ENCODE results near the gene CCDC69.

The CCDC69 gene

DNA sequence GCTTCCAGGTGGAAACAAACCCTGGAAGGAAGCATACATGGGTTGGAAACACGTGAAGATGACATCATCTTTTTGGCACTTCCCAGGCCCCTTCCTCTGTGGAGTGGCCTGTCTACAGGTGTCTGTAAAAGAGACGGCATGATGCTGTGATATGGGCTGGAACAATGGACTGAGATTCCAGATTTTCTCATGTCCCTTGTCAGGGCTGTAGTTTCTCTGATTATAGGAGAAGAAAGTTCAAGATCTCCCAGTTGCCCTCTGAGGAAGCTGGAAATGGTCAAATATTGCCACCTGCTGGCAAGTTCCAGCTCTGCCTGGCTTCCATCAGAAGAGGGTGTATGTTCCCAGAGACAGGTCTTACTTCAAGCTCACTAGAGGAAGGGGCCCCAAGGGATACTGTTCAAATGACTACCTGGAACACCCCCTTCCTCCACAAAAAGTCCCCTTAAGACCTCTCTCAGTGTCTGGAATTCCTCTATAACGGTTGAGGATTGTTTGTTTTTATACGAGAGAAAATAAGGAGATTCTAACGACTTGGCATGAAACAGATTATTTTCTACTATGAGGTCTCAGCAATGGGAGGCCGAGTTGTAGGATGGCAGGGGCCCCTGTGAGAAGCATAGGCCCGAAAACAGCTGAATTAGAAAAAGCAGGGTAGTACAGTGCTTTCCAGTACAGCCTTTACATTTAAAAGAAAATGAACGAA, 59.1 kb downstream of the CCDC69 start:
- DNase-seq (ENCODE audit: low spot score): peak; percentile 66

- DNase-seq (ENCODE audit: low spot score): no peak
Measured at GRCh38 chr5:151162776-151163175, 61.1 kb downstream of the CCDC69 start.

- no peak for DNase-seq (ENCODE audit: low spot score)
Measured at GRCh38 chr5:151159649-151160373, 64.1 kb downstream of the CCDC69 start.

DNA sequence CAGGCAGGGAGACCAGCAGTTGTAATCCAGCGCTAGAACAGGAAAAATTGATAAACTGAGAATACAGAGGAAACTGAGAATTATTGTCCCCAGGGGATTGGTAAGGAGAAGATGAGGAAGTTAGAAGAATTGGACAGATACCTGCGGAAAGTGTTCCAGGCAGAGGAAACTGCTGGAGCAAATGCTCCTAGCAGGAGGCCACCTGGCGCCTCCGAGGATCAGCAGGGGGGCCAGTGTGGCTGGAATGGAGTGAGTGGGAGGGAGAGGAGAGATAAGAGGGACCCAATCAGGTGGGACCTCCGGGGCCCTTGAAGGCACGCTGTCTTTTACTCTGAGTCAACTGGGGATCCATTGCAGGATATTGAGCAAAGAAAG, 65.6 kb downstream of the CCDC69 start:
- no peak for DNase-seq (ENCODE audit: low spot score)

- DNase-seq (ENCODE audit: low spot score): peak; percentile 49
Measured at GRCh38 chr5:151157426-151158286, 66.2 kb downstream of the CCDC69 start, which contains the start of gene ANXA6. Gene ANXA6 (minus strand): TSS chr5:151157779. CDS start chr5:151147901, 9,878 bp downstream.

DNA sequence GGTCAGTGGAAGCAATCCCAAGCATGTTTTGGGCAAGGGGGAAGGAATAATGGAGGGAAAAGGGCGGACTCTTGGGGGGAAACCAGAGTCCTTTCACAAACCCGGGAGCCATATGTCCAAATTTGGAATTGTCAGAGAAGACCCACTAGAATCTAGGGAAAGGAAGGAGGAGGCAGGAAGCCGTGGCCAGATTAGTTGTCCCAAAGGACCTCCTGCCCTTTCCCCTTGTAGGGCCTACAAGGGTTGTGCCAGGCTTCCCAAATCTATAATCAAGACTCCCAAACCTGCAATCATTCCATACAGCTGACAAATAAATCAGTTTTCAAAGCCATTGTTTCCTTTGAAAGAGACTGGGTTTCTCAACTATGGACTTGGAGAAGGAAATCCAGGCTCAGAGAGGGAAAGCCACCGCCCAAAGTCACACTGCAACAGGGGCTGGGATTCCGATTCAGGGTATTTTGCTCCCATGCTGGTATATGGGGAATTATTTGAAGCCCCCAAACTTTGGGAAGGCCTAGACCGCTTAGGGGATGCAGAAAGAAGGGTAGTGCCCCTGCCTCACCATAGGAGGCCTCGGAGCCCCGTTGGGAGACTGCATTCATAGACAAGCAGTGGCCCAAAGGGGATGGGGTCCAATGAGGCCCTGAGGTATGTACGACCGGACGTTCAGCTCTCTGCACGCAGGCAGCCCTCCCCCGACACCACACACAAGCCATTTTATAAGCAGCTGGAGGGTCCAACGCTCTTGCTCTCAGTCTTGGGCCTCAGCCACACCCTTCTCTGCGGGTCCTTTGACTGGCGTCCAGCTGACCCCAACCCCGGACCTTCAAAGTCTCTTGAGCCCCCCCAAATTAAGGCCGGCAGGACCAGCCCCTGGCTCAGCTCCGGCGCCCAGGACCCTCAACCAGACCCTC, 67.1 kb downstream of the CCDC69 start:
- no peak for DNase-seq (ENCODE audit: low spot score)

DNA sequence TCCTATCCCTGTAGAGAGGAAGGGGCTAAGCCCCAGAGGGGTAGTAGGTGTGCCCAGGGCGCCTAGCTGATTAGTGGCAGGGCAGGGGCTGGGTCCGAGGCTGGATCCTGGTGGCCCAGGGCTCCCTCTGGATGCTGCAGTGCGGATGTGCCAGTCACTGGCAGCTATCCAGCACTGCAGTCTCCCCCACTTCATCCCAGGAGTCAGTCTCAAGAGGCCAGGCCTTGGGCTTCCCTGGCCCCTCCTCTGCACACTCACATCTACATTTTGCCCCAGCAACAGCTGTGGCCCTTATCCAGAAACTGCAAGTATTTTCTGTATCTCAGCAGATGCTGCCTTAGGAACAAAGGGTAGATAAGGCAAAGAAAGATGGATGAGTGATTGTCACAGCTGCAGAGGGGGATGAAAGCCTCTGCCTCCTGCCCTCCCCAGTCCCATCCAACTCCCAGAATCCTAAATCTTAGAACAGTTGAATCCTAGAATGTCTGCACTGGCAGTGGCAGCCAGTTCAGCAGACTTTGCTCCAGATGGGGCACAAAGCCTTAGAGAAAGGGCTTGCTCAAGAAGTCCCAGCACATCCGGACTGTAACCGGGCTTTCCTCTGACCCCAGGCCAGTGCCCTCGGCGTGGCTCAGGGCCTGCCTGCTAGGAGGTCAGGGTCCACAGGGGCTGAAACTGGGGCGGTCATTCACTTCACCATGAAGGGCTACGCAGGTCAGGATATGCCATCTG, 68.0 kb downstream of the CCDC69 start:
- no peak for DNase-seq (ENCODE audit: low spot score)

- DNase-seq (ENCODE audit: low spot score): no peak
Measured at GRCh38 chr5:151154931-151155774, 68.7 kb downstream of the CCDC69 start.

DNA sequence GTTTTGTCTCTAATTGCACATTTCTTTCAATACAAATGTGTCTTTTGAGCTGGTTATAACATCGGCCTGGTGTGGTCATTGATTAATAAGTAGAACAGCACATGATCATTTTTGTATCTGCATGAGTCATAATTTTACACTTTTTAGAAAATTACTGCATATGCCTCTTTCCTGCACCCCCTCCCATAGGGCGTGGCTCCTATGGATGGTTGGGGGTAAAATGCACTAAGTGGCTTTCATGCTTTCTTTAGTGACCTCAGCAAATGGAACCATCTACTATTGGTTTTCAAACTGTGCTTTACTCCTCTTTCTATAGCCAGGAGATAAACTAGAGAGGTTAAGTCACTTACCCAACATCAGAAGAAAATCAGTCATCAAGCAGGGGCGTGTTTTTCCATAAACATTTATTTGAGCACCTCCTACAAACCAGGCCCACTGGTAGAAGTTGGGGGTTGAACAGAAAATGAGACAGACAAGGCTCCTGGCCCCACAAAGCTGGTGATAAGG, 70.1 kb downstream of the CCDC69 start:
- DNase-seq (ENCODE audit: low spot score): no peak

GRCh38 chr5:151153300-151153699, 70.6 kb downstream of the CCDC69 start:
- no peak for DNase-seq (ENCODE audit: low spot score)

GRCh38 chr5:151151793-151152192, 72.1 kb downstream of the CCDC69 start:
- no peak for DNase-seq (ENCODE audit: low spot score)

DNA sequence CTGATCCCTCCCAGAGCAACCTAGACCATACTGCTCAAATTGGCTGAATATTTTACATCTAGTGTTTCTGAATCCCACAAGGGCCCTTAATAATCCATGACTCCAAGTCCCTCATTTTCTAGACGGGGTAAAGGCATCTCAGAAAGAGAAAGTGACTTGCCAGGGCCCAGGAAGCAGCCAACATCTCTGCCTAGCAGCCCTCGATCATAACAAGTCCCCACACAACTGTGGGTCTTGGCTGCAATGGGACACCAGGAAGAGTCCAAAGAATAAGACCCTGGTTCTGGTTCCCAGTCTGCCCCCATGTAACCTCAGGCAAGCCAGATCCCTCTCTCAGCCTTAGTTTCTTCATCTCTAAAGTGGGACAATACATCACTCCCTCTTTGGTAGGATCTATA, 72.6 kb downstream of the CCDC69 start:
- DNase-seq (ENCODE audit: low spot score): no peak

GRCh38 chr5:151150471-151151262, 73.2 kb downstream of the CCDC69 start:
- no peak for DNase-seq (ENCODE audit: low spot score)

DNA sequence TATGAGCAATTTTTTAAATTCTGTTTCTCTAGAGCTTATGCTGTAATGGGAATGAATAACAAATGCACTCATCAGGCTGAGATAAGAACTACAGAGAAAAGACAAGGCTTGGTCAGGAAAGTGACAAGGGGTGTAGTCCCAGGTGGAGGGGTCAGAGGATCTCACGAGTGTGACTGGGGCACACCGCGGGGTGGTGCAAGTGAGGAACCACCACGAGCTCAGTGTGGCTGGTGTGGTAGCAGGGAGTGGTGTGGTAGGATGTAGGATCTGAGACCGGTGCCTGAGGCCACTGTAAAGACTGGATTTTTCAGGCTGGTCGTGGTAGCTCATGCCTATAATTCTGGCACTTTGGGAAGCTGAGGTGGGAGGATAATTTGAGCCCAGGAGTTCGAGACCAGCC, 75.3 kb downstream of the CCDC69 start:
- no peak for DNase-seq (ENCODE audit: low spot score)

- DNase-seq (ENCODE audit: low spot score): no peak
Measured at GRCh38 chr5:151147033-151147432, 76.9 kb downstream of the CCDC69 start.

GRCh38 chr5:151146061-151146460, 77.8 kb downstream of the CCDC69 start:
- no peak for DNase-seq (ENCODE audit: low spot score)

- no peak for DNase-seq (ENCODE audit: low spot score)
Measured at GRCh38 chr5:151144922-151145321, 79.0 kb downstream of the CCDC69 start.

GRCh38 chr5:151144275-151144674, 79.6 kb downstream of the CCDC69 start:
- no peak for DNase-seq (ENCODE audit: low spot score)

GRCh38 chr5:151143645-151144044, 80.2 kb downstream of the CCDC69 start:
- no peak for DNase-seq (ENCODE audit: low spot score)

All from COLO829 (cell line).